GM12872 (cell line): ENCODE data around the gene PAPSS2.

Experiments
- TF ChIP-seq, protein P1 (sequence below): IDR thresholded peaks from 3 replicates; pipeline ENCODE4 v1.5.1; 2011; ENCODE audit warnings: low read depth, mild to moderate bottlenecking, low read length, moderate library complexity; ENCODE audit not compliant: insufficient read depth

The PAPSS2 gene

DNA sequence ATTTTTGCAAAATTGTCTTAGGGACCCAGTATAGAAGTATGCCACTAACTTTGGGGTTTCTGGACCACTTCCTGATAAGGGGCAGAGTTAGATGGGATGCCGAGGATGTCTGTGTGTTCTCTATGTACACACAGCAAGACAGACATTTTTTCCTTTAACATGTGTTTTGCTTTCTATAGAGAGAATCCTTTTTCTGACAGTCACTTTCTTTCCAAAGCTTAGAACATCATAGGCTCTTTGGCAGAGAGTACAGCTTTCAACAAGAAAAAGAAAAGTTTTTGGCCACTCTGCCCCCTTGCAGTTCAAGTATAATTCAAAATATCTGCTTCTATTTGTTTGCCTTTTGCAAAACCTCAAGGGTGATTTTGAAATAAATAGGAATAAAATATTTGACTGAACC, 44.1 kb downstream of the PAPSS2 start:
- TF ChIP-seq, protein P1, sequence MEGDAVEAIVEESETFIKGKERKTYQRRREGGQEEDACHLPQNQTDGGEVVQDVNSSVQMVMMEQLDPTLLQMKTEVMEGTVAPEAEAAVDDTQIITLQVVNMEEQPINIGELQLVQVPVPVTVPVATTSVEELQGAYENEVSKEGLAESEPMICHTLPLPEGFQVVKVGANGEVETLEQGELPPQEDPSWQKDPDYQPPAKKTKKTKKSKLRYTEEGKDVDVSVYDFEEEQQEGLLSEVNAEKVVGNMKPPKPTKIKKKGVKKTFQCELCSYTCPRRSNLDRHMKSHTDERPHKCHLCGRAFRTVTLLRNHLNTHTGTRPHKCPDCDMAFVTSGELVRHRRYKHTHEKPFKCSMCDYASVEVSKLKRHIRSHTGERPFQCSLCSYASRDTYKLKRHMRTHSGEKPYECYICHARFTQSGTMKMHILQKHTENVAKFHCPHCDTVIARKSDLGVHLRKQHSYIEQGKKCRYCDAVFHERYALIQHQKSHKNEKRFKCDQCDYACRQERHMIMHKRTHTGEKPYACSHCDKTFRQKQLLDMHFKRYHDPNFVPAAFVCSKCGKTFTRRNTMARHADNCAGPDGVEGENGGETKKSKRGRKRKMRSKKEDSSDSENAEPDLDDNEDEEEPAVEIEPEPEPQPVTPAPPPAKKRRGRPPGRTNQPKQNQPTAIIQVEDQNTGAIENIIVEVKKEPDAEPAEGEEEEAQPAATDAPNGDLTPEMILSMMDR = no peak

GRCh38 chr10:87705339-87705738, 45.7 kb downstream of the PAPSS2 start:
- TF ChIP-seq, protein P1 = no peak

DNA sequence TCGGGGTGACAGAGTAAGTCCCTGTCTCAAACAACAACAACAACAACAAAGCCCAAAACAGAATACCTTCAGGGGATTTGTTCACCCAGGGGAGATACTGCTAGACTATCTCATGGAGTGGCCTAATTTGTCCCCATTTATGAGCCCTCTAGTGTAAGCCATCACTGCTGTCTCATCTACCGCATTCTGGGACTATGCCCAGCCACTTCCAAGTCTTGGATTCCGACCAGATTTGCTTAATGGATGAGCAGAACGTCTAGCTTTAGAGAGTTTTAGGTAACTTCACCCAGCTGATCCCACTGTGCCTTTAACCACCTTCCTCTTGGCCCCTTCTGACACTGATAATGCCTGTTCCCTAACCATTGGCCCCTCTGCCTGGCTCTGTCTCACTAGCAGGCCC, 47.1 kb downstream of the PAPSS2 start:
- TF ChIP-seq, protein P1 = no peak

DNA sequence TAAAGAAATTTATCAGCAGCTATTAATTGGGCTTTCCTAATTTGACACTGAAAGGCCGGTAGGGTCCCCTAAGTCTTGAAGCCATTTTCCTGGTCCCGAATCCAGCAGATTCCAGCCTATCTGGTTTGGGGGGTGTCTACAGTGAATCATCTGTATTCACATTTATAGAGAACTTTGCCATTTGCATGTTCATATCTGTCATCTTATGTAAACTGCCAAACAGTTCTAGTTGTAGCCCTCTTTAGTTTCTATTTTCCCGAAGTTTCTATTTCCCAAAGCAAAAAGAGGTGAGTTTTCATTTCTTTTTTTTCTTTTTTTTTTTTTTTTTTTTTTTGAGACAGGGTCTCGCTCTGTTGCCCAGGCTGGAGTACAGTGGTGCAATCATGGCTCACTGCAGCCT, 47.6 kb downstream of the PAPSS2 start:
- TF ChIP-seq, protein P1 = no peak

GRCh38 chr10:87712913-87713616, 53.4 kb downstream of the PAPSS2 start:
- TF ChIP-seq, protein P1 = no peak

DNA sequence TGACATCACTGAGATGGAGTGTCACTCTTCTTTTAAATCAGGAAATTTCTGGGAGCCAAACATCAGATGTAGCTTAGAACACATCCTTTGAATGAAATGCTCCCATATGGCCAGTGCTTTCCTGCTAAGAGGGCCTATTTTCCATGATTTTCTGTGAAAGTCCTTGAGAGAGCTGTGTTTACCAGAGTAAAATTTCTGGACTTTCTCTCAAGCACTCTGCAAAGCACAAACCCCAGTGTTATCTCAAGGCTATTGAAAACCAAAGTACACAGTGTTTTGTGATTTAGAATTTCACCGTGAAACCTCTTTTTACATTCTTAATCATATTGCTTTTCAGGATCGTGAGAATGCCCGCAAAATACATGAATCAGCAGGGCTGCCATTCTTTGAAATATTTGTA, 54.0 kb downstream of the PAPSS2 start:
- TF ChIP-seq, protein P1 = no peak

- TF ChIP-seq, protein P1 = no peak
Observed at GRCh38 chr10:87715552-87716347, 56.1 kb downstream of the PAPSS2 start.
